K562 (cell line): ENCODE results near the gene EEF2. TPM values are rescaled to one million over a fixed set of nuclear protein-coding genes. Genes with fewer than 3 reads are reported as not detected.

ENCODE experiments used
- ATF3 ChIP-seq, 2 experiments: fragments of 450-650 bp in 1 of 2; sonication (generic) in 1 of 2; formaldehyde crosslinking in 1 of 2; IDR thresholded peaks in 1 of 2; conservative IDR thresholded peaks in 1 of 2; 2 replicates each; pipeline versions ENCODE4 v1.6.1 to v1.8.1; 2016 to 2023; ENCODE audit warnings: mild to moderate bottlenecking in 2 of 2, moderate library complexity in 2 of 2, inconsistent platforms in 1 of 2, missing genetic modification reagents in 1 of 2
- BRCA1 ChIP-seq, 2 experiments: fragments of 450-650 bp in 1 of 2; sonication (generic) in 1 of 2; formaldehyde crosslinking in 1 of 2; IDR thresholded peaks; 2 replicates each; pipeline versions ENCODE4 v1.5.0 to v1.6.1; 2017 to 2020; ENCODE audit warnings: mild to moderate bottlenecking in 1 of 2, missing genetic modification reagents in 1 of 2
- BRF2 ChIP-seq: IDR thresholded peaks from 3 replicates; pipeline ENCODE4 v1.6.1; 2011; ENCODE audit warnings: borderline replicate concordance, mild to moderate bottlenecking; ENCODE audit not compliant: insufficient read length, insufficient read depth
- CHD2 ChIP-seq: IDR thresholded peaks from 2 replicates; pipeline ENCODE4 v1.6.1; 2011; ENCODE audit warnings: low read depth, low read length
- HNRNPLL ChIP-seq: fragments of 200-400 bp; formaldehyde crosslinking; IDR thresholded peaks from 2 replicates; pipeline ENCODE4 v1.6.1; 2017; ENCODE audit warnings: low read length, low read depth, mild to moderate bottlenecking; ENCODE audit not compliant: poor library complexity, severe bottlenecking
- MTA1 ChIP-seq: fragments of 450-650 bp; IDR thresholded peaks from 2 replicates; pipeline ENCODE4 v1.6.1; 2017; ENCODE audit warnings: borderline replicate concordance
- NFIC ChIP-seq: fragments of 450-650 bp; IDR thresholded peaks from 2 replicates; pipeline ENCODE4 v1.6.1; 2017; ENCODE audit warnings: mild to moderate bottlenecking, inconsistent platforms
- PHF20 ChIP-seq: fragments of 450-650 bp; IDR thresholded peaks from 2 replicates; pipeline ENCODE4 v1.6.1; 2018; ENCODE audit not compliant: partially characterized antibody
- RBBP5 ChIP-seq: fragments of 200-600 bp; sonication (generic); IDR thresholded peaks from 2 replicates; pipeline ENCODE4 v1.6.1; 2012; ENCODE audit warnings: borderline replicate concordance, mild to moderate bottlenecking, low read length, control low read depth, inconsistent platforms; ENCODE audit not compliant: insufficient read depth, poor library complexity, severe bottlenecking
- RBM22 ChIP-seq: fragments of 200-400 bp; formaldehyde crosslinking; IDR thresholded peaks from 2 replicates; pipeline ENCODE4 v1.6.1; 2018; ENCODE audit warnings: low read length, low read depth; ENCODE audit not compliant: poor library complexity, severe bottlenecking
- RCOR1 ChIP-seq, 2 experiments: IDR thresholded peaks; 2 replicates each; pipeline ENCODE4 v1.6.1; 2012; ENCODE audit warnings: low read depth in 2 of 2, low read length in 2 of 2, borderline replicate concordance in 1 of 2, improper control_type of control experiment in 1 of 2
- SIX5 ChIP-seq, 2 experiments: IDR thresholded peaks; 2 replicates each; pipeline ENCODE4 v1.6.1; 2011; ENCODE audit warnings: low read length in 2 of 2, borderline replicate concordance in 1 of 2, low read depth in 1 of 2, mild to moderate bottlenecking in 1 of 2, moderate library complexity in 1 of 2; ENCODE audit not compliant: insufficient read depth in 1 of 2
- SMAD2 ChIP-seq: fragments of 150-350 bp; IDR thresholded peaks from 2 replicates; pipeline ENCODE4 v1.6.1; 2014; ENCODE audit warnings: low read depth, mild to moderate bottlenecking, low read length
- XRCC4 ChIP-seq: IDR thresholded peaks from one replicate; pipeline ENCODE4 v1.6.1; 2011; ENCODE audit not compliant: insufficient read depth, insufficient read length; ENCODE audit errors: extremely low read depth
- ZNF146 ChIP-seq: IDR thresholded peaks from one replicate; pipeline ENCODE4 v1.6.1; 2018; ENCODE audit warnings: missing compliant biosample characterization; ENCODE audit not compliant: unreplicated experiment
- ZNF696 ChIP-seq: fragments of 250-450 bp; sonication (Bioruptor Pico); conservative IDR thresholded peaks from 2 replicates; pipeline ENCODE4 v1.4.0; 2020; ENCODE audit warnings: mild to moderate bottlenecking, moderate library complexity
- polyA plus RNA-seq, 8 experiments: library from polyadenylated mRNA; depleted of rRNA in 4 of 8; stranded (reverse) in 5 of 8; unstranded in 3 of 8; fragments of >200 nt; fragmentation: Nextera tagmentation in 2 of 8; fragmentation: Illumina TruSeq in 1 of 8; extraction: Ambion mirVana in 2 of 8; extraction: Trizol in 1 of 8; gene quantifications; 2 replicates each; pipeline versions ENCODE4 v1.2.1 to v1.2.3, GENCODE V29; 2011 to 2014; ENCODE audit warnings: inconsistent platforms in 1 of 8, missing spikeins in 1 of 8
- total RNA-seq, 7 experiments: library from RNA; depleted of rRNA in 6 of 7; stranded (reverse); fragments of >200 nt in 6 of 7; fragmentation: Illumina TruSeq in 2 of 7; extraction: Trizol in 2 of 7; gene quantifications; 2 replicates each; pipeline versions ENCODE4 v1.2.1 to v1.2.3, GENCODE V29; 2011 to 2021; ENCODE audit warnings: low replicate concordance in 1 of 7
- TF ChIP-seq, protein P1 (sequence below): fragments of 450-650 bp; conservative IDR thresholded peaks from 2 replicates; pipeline ENCODE4 v1.6.1; 2016; ENCODE audit warnings: missing genetic modification characterization, low read depth, mild to moderate bottlenecking, control low read depth, missing compliant biosample characterization
- TF ChIP-seq, protein P2 (sequence below): fragments of 250-450 bp; sonication (Bioruptor Pico); IDR thresholded peaks from 2 replicates; pipeline ENCODE4 v1.4.0; 2020; ENCODE audit warnings: mild to moderate bottlenecking, moderate library complexity

Gene EEF2
- total and polyA plus RNA-seq, 9 of the 15 experiments (the other 6 are each of a cell fraction or from before 2014, with no cell fraction given): 372 to 3,003 (median 1,453) TPM

DNA sequence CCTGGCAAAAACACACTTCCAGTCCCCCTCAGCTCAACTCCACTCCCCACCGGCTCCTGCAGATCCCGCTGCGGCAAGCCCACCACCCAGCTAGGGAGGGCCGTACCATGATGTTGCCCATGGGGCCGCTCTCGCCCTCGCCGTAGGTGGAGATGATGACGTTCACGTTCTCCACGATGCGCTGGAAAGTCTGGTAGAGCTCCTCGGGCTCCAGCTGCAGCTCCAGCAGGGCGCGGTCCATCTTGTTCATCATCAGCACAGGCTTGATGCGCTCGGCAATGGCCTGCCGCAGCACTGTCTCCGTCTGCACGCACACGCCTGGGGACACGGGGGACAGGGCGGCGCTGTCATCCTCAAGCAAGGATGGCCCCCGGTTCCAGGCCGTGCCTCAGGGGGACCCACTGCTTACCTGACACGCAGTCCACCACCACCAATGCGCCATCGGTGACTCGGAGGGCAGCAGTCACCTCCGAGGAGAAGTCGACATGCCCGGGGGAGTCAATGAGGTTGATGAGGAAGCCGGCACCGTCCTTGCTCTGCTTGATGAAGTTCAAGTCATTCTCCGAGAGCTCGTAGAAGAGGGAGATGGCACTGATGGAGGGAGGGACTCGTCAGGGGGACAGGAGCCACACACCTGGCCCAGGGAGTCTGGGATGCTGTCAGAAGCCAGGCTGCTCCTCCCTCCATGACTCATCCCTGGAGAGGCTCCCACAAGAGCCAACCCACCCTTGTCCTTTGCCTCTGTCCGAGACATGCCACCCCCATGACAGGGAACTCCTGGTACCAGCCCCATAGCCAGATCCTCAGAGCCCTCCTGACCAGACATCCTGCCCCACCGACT is 2.3 kb downstream of the EEF2 start (continued):
- TF ChIP-seq, protein P1, sequence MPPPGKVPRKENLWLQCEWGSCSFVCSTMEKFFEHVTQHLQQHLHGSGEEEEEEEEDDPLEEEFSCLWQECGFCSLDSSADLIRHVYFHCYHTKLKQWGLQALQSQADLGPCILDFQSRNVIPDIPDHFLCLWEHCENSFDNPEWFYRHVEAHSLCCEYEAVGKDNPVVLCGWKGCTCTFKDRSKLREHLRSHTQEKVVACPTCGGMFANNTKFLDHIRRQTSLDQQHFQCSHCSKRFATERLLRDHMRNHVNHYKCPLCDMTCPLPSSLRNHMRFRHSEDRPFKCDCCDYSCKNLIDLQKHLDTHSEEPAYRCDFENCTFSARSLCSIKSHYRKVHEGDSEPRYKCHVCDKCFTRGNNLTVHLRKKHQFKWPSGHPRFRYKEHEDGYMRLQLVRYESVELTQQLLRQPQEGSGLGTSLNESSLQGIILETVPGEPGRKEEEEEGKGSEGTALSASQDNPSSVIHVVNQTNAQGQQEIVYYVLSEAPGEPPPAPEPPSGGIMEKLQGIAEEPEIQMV (tag): no peak
- TF ChIP-seq BRCA1 (IDR thresholded peaks at IDR 0.05) (no peak), BRCA1 (CRISPR knock-in tag; IDR thresholded peaks at IDR 0.05) (no peak), MTA1 (no peak), RCOR1 (IDR thresholded peaks at IDR 0.05; ENCODE audit: borderline replicate concordance in 1 of 2, low read depth in 2 of 2, low read length in 2 of 2) (no peak), RBBP5 (no peak), SMAD2 (no peak), ZNF696 (CRISPR knock-in tag) (no peak), HNRNPLL (no peak), NFIC (no peak), ATF3 (IDR thresholded peaks at IDR 0.05) (peak; percentile 15; the same call in 1 of the 2 replicates), ATF3 (CRISPR knock-in tag; conservative IDR thresholded peaks at IDR 0.05) (no peak), ZNF146 (CRISPR knock-in tag) (no peak), SIX5 (IDR thresholded peaks at IDR 0.05; ENCODE audit: borderline replicate concordance in 1 of 2, insufficient read depth in 1 of 2, low read depth in 1 of 2, low read length in 2 of 2) (no peak), RBM22 (peak; percentile 72), XRCC4 (no peak), BRF2 (no peak), PHF20 (no peak), CHD2 (no peak)
- TF ChIP-seq, protein P2, sequence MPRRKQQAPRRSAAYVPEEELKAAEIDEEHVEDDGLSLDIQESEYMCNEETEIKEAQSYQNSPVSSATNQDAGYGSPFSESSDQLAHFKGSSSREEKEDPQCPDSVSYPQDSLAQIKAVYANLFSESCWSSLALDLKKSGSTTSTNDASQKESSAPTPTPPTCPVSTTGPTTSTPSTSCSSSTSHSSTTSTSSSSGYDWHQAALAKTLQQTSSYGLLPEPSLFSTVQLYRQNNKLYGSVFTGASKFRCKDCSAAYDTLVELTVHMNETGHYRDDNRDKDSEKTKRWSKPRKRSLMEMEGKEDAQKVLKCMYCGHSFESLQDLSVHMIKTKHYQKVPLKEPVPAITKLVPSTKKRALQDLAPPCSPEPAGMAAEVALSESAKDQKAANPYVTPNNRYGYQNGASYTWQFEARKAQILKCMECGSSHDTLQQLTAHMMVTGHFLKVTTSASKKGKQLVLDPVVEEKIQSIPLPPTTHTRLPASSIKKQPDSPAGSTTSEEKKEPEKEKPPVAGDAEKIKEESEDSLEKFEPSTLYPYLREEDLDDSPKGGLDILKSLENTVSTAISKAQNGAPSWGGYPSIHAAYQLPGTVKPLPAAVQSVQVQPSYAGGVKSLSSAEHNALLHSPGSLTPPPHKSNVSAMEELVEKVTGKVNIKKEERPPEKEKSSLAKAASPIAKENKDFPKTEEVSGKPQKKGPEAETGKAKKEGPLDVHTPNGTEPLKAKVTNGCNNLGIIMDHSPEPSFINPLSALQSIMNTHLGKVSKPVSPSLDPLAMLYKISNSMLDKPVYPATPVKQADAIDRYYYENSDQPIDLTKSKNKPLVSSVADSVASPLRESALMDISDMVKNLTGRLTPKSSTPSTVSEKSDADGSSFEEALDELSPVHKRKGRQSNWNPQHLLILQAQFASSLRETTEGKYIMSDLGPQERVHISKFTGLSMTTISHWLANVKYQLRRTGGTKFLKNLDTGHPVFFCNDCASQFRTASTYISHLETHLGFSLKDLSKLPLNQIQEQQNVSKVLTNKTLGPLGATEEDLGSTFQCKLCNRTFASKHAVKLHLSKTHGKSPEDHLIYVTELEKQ: no peak
